B cell (primary cell): ENCODE measurements around the gene FRG2. TPM values are rescaled to one million over a fixed set of nuclear protein-coding genes. Genes with fewer than 3 reads are reported as not detected.

Experiments
- ATAC-seq: fragments of 200-7000 bp; cut with Tn5 transposase; one replicate; pipeline ENCODE4 v1.10.0; 2021; ENCODE audit warnings: low read depth, mild to moderate bottlenecking, moderate number of reproducible peaks, moderate library complexity
- CTCF ChIA-PET: fragments of 350-600 bp; sonication (Branson Sonifier 250); formaldehyde crosslinking; loops from one replicate; lab custom pipeline; 2021; ENCODE audit warnings: antibody characterized with exemption, inconsistent platforms; lab: Charles Lee
- POLR2A ChIA-PET: fragments of 350-600 bp; sonication (Branson Sonifier 250); formaldehyde crosslinking; loops from one replicate; lab custom pipeline; 2021; ENCODE audit warnings: antibody characterized with exemption; lab: Charles Lee
- DNase-seq: peaks from one replicate; pipeline ENCODE4 v3.0.0; 2013
- H2AFZ ChIP-seq: 2 replicates; pipeline ENCODE4 v1.6.1; 2012; ENCODE audit warnings: mild to moderate bottlenecking, low read depth, low read length; ENCODE audit not compliant: insufficient read depth, poor library complexity, severe bottlenecking
- H3K27ac ChIP-seq, 2 donors: 1 replicate in 1 of 2; 2 replicates in 1 of 2; pipeline ENCODE4 v1.5.1; 2012 to 2013; ENCODE audit warnings: low read length in 2 of 2, mild to moderate bottlenecking in 2 of 2, moderate library complexity in 1 of 2
- H3K27me3 ChIP-seq, 4 experiments: fragments of 200-600 bp in 1 of 4; sonication (generic) in 1 of 4; replicated peaks in 1 of 4; 1 replicate in 2 of 4; 2 replicates in 2 of 4; pipeline versions ENCODE4 v1.6.1 to v1.7.0; 2013 to 2016; ENCODE audit warnings: low read length in 3 of 4, mild to moderate bottlenecking in 2 of 4, mixed read lengths in 1 of 4, moderate library complexity in 1 of 4; ENCODE audit not compliant: insufficient read depth in 4 of 4, control insufficient read depth in 3 of 4; ENCODE audit errors: control extremely low read depth in 1 of 4
- H3K36me3 ChIP-seq, 2 experiments: replicated peaks in 1 of 2; 1 replicate in 1 of 2; 2 replicates in 1 of 2; pipeline versions ENCODE4 v1.6.1 to v1.7.1; 2013; ENCODE audit warnings: low read length in 1 of 2; ENCODE audit not compliant: insufficient read depth in 2 of 2, control insufficient read depth in 1 of 2; ENCODE audit errors: control extremely low read depth in 1 of 2, extremely low read depth in 1 of 2
- H3K4me1 ChIP-seq, 2 donors: fragments of 200-600 bp in 1 of 2; sonication (generic) in 1 of 2; 1 replicate in 1 of 2; 2 replicates in 1 of 2; pipeline versions ENCODE4 v1.5.1 to v1.6.1; 2013 to 2017; ENCODE audit warnings: low read length in 2 of 2; ENCODE audit not compliant: control insufficient read depth in 2 of 2, insufficient read depth in 2 of 2
- H3K4me2 ChIP-seq: replicated peaks from 2 replicates; pipeline ENCODE3; 2012; ENCODE audit warnings: mild to moderate bottlenecking, low read depth, low read length; ENCODE audit not compliant: poor library complexity, severe bottlenecking
- H3K4me3 ChIP-seq, 5 experiments: fragments of 200-600 bp in 1 of 5; sonication (generic) in 1 of 5; 1 replicate in 3 of 5; 2 replicates in 2 of 5; pipeline versions ENCODE4 v1.5.1 to v1.7.0; 2011 to 2016; ENCODE audit warnings: low read length in 4 of 5, mild to moderate bottlenecking in 4 of 5, low read depth in 2 of 5, control low read depth in 1 of 5, moderate library complexity in 1 of 5; ENCODE audit not compliant: insufficient read depth in 1 of 5; ENCODE audit errors: control extremely low read depth in 1 of 5, extremely low read depth in 1 of 5
- H3K79me2 ChIP-seq: fragments of 200-600 bp; sonication (generic); one replicate; pipeline ENCODE4 v1.6.0; 2016; ENCODE audit warnings: low read length; ENCODE audit not compliant: control insufficient read depth, insufficient read depth
- H3K9ac ChIP-seq: fragments of 200-600 bp; sonication (generic); 2 replicates; pipeline ENCODE4 v1.6.1; 2017; ENCODE audit warnings: mild to moderate bottlenecking, low read length, moderate library complexity
- H3K9me3 ChIP-seq, 3 donors: one replicate each; pipeline versions ENCODE4 v1.6.1 to v1.7.1; 2013; ENCODE audit warnings: low read length in 2 of 3; ENCODE audit not compliant: control insufficient read depth in 2 of 3, insufficient read depth in 1 of 3; ENCODE audit errors: control extremely low read depth in 1 of 3
- H4K20me1 ChIP-seq: 2 replicates; pipeline ENCODE4 v1.6.0; 2012; ENCODE audit warnings: mild to moderate bottlenecking, low read length; ENCODE audit not compliant: insufficient read depth, control insufficient read depth, poor library complexity, severe bottlenecking
- H3K27ac Mint-ChIP-seq: one replicate; pipeline ENCODE4 v1.8.0; 2021; ENCODE audit warnings: mixed read lengths
- H3K27me3 Mint-ChIP-seq: one replicate; pipeline ENCODE4 v1.8.0; 2021; ENCODE audit warnings: mixed read lengths
- H3K4me1 Mint-ChIP-seq: one replicate; pipeline ENCODE4 v1.8.0; 2021; ENCODE audit warnings: mixed read lengths
- H3K4me3 Mint-ChIP-seq: one replicate; pipeline ENCODE4 v1.8.0; 2021; ENCODE audit warnings: mixed read lengths
- H3K9me3 Mint-ChIP-seq: one replicate; pipeline ENCODE4 v1.8.0; 2022; ENCODE audit warnings: mixed read lengths; ENCODE audit not compliant: insufficient read depth
- CTCF ChIP-seq: fragments of 200-600 bp; IDR thresholded peaks from one replicate; pipeline ENCODE4 v1.8.0; 2022; ENCODE audit warnings: antibody characterized with exemption, mild to moderate bottlenecking
- EZH2 ChIP-seq: IDR thresholded peaks from 2 replicates; pipeline ENCODE4 v1.6.1; 2012; ENCODE audit warnings: borderline replicate concordance, low read depth, mild to moderate bottlenecking, moderate library complexity, low read length; ENCODE audit not compliant: insufficient read depth, poor library complexity, severe bottlenecking
- WGBS: methylation state at CpG from one replicate; pipeline ENCODE4 v1.1.5; 2013; ENCODE audit warnings: missing lambda C conversion rate; ENCODE audit not compliant: insufficient coverage; 5-methylcytosine and 5-hydroxymethylcytosine counted together
- intact Hi-C: fragments of 100-400 bp; cut with micrococcal nuclease; formaldehyde crosslinking; loops from one replicate; pipeline ENCODE4 v1.10.0; 2022
- polyA plus RNA-seq: library from polyadenylated mRNA; depleted of rRNA; stranded (reverse); fragments of >200 nt; gene quantifications from 2 replicates; pipeline ENCODE4 v1.2.3, GENCODE V29; 2012
- total RNA-seq, 2 donors: library from RNA; stranded (reverse); fragments of 120-200 nt in 1 of 2; gene quantifications; 1 replicate in 1 of 2; 2 replicates in 1 of 2; pipeline versions ENCODE4 v1.2.3 to v1.2.4, GENCODE V29; 2013 to 2022

The FRG2 gene
- total and polyA plus RNA-seq, 2 donors (not counting 1 experiment from before 2014, with no cell fraction given): not detected

- Histone ChIP-seq H3K9ac (no peak overlapping the region), H3K4me1 (peaks cover 10 to 28% of the 10 kb centered on the region in 2 donors), H3K9me3 (peaks cover 0 to 63% (median 0%) of the 10 kb centered on the region in 3 donors), H3K79me2 (no peaks in the 10 kb centered on the region), H3K36me3 (no peaks in the 10 kb centered on the region), H3K27me3 (peaks cover 0 to 66% (median 28%) of the 10 kb centered on the region in 4 experiments), H3K27ac (no peak overlapping the region), H3K4me2 (no peak overlapping the region), H4K20me1 (no peaks in the 10 kb centered on the region), H2AFZ (no peak overlapping the region), H3K4me3 (no peak overlapping the region)
- no peak for TF ChIP-seq CTCF
- TF ChIP-seq EZH2: no peak
- Mint-ChIP-seq H3K4me3 (no peak overlapping the region), H3K4me1 (peaks cover 21% of the 10 kb centered on the region), H3K27me3 (peaks cover 67% of the 10 kb centered on the region), H3K9me3 (no peaks in the 10 kb centered on the region), H3K27ac (no peak overlapping the region)
- POLR2A ChIA-PET: no interaction called here
- peak; percentile 19 for DNase-seq
- 9% methylated on average over 62 of the region's 62 CpGs for WGBS
- CTCF ChIA-PET: no interaction called here
- intact Hi-C loops: no loop called here
- ATAC-seq: no peak
Measured at GRCh38 chr4:190017357-190018200, 9.5 kb downstream of the FRG2 start.
